Epithelial cell of proximal tubule (primary cell): Measurements from ENCODE around the gene TMEM26. TPM values are rescaled to one million over a fixed set of nuclear protein-coding genes. Genes with fewer than 3 reads are reported as not detected.

Source experiments
- DNase-seq: peaks from one replicate; pipeline ENCODE4 v3.0.0-alpha.2; 2011; ENCODE audit warnings: low read depth
- H3K4me3 ChIP-seq: 2 replicates; pipeline ENCODE4 v1.5.1; 2011; ENCODE audit warnings: low read depth, mild to moderate bottlenecking, low read length
- total RNA-seq: library from RNA; depleted of rRNA; stranded (reverse); fragments of >200 nt; gene quantifications from 2 replicates; pipeline ENCODE4 v1.2.3, GENCODE V29; 2015
- TF ChIP-seq, protein P1 (sequence below): conservative IDR thresholded peaks from 2 replicates; pipeline ENCODE4 v1.5.1; 2012; ENCODE audit warnings: low read depth, mild to moderate bottlenecking, low read length

TMEM26 gene
- total RNA-seq, 1 donor from 2014 or later, result 0.23 TPM

DNA sequence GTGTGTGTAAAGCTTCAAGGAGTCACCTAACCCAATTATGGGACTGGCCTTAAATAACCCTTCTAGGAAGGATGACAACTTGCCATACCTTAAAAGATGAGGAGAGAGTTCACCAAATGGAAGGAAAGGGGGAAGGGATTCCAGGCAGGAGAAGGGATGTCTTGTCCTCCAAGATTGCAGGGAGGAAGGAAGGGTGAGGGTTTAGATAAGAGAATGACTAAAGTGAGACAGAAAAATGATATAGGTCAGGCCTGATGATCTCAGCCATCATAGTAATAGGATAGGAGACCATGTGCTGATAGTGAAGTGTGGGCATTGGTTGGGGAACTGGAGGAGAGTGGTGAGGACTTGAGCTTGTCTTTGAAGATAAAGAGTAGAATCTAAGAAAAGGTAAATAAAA lies 7.7 kb upstream of the TMEM26 start:
- TF ChIP-seq, protein P1, sequence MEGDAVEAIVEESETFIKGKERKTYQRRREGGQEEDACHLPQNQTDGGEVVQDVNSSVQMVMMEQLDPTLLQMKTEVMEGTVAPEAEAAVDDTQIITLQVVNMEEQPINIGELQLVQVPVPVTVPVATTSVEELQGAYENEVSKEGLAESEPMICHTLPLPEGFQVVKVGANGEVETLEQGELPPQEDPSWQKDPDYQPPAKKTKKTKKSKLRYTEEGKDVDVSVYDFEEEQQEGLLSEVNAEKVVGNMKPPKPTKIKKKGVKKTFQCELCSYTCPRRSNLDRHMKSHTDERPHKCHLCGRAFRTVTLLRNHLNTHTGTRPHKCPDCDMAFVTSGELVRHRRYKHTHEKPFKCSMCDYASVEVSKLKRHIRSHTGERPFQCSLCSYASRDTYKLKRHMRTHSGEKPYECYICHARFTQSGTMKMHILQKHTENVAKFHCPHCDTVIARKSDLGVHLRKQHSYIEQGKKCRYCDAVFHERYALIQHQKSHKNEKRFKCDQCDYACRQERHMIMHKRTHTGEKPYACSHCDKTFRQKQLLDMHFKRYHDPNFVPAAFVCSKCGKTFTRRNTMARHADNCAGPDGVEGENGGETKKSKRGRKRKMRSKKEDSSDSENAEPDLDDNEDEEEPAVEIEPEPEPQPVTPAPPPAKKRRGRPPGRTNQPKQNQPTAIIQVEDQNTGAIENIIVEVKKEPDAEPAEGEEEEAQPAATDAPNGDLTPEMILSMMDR, result no peak
- no peak for DNase-seq
- no peak overlapping the region for H3K4me3 ChIP-seq

DNA sequence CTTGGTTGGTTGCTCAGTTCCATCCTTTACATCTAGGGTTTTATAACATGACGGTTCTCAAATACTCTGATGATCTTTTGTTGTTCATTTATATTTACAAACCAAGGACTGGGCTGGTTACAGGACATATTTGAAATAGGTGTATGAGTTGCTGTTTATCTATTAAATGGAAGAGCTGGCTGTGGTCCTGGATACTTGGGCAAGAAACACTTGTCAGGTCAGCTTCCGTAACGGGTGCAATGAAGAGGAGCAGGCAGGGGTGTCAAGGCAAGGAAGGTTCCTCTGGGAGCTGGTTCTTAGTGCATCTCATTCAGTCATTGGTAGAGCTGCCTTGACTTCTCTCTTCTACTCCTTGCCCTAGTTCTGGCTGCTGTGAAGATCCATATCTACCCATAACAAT lies 4.8 kb upstream of the TMEM26 start:
- no peak for DNase-seq
- H3K4me3 ChIP-seq, result no peak overlapping the region
- TF ChIP-seq, protein P1, result no peak

DNA sequence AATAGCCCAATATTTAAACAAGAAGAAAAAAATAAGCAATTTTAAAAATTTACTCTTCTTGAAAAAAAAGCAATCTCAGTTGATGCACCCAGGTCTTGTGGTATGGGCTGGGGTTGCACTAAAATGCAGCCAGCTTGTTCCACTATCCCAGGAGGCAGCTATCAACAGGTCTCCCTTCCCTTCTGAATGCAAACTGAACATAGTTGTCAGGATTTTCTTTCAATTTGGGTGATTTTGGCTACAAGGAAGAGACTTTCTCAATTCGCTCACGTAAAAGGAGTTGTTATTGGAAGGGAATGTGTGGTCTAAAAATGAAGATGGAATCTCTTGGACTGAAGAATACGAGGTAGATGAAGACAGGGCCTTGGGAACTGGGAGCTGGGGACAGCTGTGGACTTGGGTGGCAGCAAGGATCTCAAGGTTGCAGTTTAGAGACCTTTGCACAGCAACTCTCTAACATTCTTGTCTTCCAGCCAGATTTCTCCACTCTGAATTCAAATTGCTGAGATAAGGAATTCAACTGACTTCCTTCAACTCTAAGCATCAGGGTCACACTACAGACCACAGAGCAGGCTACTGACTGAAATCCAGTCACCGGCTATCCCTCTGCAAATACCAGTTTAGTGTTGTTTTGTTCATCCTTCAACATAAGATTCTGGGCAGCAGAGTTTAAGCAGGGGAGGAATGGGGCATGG lies 3.1 kb upstream of the TMEM26 start:
- no peak overlapping the region for H3K4me3 ChIP-seq
- no peak for DNase-seq
- TF ChIP-seq, protein P1, result no peak

DNA sequence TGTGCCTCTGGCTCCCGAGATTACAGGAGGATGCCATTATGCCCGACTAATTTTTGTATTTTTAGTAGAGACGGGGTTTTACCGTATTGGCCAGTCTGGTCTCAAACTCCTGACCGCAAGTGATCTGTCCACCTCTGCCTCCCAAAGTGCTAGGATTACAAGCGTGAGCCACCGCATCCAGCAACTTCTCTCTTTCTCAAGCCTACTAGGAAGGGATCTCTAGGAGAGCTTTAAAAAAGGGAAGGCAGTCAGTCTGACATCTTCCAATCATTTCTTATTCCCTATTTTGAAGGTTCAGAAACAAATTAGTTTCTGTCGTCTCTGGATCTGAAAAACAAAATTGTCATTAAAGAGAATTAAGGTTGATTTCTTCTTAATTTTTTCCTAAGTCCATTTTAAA lies 2.5 kb upstream of the TMEM26 start:
- H3K4me3 ChIP-seq, result no peak overlapping the region
- TF ChIP-seq, protein P1, result no peak
- DNase-seq, result no peak

DNA sequence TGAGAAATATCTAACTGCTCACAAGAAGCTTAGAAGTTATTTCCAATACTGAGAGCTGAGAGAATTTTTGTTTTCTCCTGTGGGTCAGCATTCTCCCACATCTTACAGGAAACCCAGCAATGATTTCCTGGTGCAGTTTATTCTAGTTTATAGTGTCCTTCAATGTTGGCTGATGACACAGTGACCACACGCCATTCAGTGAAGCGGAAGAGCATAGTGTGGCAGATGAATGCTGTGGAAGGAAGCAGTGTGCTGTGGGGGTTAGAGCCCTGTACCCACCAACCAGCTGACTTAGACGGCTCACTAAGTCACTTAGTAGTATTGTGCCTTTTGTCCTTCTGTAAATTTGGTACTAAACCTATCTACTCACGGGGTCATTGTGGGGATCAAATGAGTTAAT lies 1.4 kb upstream of the TMEM26 start:
- DNase-seq, result no peak
- H3K4me3 ChIP-seq, result no peak overlapping the region
- TF ChIP-seq, protein P1, result no peak

DNA sequence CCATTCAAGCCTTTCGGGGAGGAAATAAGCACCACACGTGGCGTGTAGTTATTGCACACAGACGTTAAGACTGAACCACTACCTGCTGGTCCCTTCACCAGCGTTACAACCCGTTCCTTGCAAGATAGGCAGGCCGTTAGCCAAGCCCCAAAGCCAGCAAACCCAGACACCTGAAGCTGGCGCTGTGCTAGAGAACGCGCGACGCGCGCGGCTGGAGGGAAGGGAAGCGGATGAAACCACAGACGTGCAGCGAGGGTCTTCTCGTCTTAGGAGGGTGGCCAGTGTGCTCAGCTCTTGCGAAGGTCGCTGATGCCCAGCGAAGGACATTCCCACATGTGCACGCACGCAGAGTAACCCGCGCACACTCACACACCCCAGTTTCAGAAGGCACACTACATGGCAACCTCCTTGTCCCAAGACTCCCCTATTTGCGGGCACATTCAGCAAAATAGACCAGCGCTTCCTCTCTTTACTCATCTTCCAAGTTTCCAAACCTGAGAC lies 980 bp downstream of the TMEM26 start:
- peak overlapping the region; percentile 52 for H3K4me3 ChIP-seq
- DNase-seq, result no peak
- TF ChIP-seq, protein P1, result no peak

GRCh38 chr10:61451357-61451756 lies 1.8 kb downstream of the TMEM26 start:
- DNase-seq, result no peak
- TF ChIP-seq, protein P1, result no peak
- no peak overlapping the region for H3K4me3 ChIP-seq
